Dedifferentiated amniotic fluid mesenchymal stem cell (primary cell): ENCODE data around the gene TENM3.

ENCODE experiments used
- DNase-seq: peaks from one replicate; pipeline ENCODE4 v3.0.0-alpha.2; 2016; ENCODE audit errors: extremely low spot score

The TENM3 gene

DNA sequence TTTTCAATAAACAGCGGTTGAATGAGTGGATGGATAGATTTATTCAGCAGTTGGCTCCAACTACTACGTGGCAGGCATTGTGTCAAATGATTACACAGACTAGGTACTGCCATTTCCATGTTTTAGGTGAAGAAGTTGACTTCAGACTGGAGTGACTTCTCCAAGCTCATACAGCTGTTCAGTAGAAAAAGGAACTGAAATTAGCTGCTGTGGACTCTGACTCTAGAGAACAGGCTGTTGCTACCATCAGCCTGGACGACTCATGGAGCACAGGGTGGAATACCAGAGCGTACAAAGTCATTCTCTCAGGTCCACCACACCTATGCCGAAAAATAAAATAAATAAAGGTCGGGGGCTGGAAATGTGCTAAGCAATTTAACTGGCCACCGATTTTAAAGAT is 45.3 kb downstream of the TENM3 start:
- DNase-seq: no peak

DNA sequence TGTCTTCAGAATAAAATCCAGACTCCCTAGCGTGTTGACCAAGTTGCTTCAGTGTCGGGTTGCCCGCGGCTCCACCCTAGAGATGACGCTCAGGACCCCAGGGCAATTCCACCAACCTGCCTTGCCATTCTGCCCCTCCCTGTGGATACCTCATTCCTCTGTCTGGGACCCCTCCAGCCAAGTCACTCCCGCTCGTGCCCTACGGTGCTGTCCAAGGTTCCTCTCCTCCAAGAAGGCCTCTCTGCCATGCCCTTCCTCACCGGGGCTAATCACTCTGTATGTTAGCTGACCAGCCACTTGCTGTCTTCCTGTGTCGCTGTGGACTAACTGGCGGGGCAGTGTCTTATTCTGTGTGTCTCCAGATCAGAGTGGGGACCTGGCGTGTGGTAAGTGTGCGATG is 46.6 kb downstream of the TENM3 start:
- no peak for DNase-seq

DNA sequence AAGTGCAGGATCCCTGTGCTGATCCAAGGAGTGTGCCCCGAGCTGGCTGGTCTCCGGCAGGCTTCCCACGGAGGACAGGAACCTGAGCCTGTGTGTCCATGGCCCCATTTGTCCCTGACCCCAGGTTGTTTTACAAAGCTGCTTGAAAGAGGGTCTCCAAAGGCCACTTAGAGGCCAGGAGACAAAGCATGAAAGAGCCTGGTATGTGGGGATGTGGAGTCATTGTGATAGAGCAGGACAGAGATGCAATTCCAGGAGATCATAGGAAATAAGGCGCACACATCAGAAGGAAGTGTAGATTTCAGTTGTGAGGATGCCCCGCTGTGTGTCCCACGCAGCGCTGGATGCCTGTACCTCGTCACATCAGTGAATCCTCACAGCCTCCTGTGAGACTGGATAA is 48.0 kb downstream of the TENM3 start:
- DNase-seq: no peak

- DNase-seq: no peak
Observed at GRCh38 chr4:182291597-182292270, 48.5 kb downstream of the TENM3 start.

- no peak for DNase-seq
Observed at GRCh38 chr4:182292612-182293011, 49.4 kb downstream of the TENM3 start.

GRCh38 chr4:182293691-182294255 is 50.6 kb downstream of the TENM3 start:
- DNase-seq: no peak

GRCh38 chr4:182294451-182294850 is 51.2 kb downstream of the TENM3 start:
- DNase-seq: no peak

- no peak for DNase-seq
Observed at GRCh38 chr4:182297659-182298058, 54.5 kb downstream of the TENM3 start.

GRCh38 chr4:182301736-182302135 is 58.5 kb downstream of the TENM3 start:
- DNase-seq: no peak

GRCh38 chr4:182303847-182304246 is 60.6 kb downstream of the TENM3 start:
- DNase-seq: no peak

GRCh38 chr4:182306792-182307507 is 63.7 kb downstream of the TENM3 start:
- DNase-seq: peak; percentile 61

DNA sequence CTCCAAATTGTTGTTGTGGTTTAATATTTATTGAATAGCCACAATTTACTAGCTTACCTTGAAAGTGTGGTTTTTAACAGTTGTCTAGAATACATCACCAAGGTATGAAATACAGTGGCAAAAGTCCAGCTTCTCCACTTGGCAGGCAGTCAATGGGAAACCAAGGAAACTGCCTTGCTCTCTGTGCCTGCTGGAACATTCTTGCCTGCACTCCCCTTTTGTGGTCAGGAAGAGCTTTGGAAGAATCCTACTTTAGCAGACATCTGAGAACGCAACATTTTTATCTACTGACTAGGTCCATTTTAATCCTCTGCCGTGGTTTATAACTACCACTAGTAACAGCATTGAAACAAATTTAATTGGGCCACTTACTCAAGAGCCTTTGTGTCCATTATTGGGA is 64.5 kb downstream of the TENM3 start:
- DNase-seq: peak; percentile 87

DNA sequence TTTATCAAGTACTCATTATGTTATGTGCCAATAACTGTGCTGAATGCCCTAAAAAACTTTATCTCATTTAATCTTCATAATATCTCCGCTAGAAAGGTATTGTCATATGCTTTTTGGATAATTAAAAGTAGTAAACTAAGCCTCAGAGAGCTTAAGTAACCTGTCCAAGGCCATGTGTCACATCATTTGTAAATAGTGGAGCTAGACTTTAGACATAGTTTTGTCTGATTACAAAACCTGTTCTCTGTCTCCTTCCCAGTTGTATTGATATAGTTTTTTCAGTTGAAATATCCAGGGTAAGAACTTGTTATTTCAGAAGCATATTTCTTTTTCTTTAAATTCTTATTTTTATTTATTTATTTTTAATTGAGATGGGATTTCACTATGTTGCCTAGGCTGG is 66.7 kb downstream of the TENM3 start:
- DNase-seq: no peak

- DNase-seq: no peak
Observed at GRCh38 chr4:182310316-182310715, 67.1 kb downstream of the TENM3 start.

DNA sequence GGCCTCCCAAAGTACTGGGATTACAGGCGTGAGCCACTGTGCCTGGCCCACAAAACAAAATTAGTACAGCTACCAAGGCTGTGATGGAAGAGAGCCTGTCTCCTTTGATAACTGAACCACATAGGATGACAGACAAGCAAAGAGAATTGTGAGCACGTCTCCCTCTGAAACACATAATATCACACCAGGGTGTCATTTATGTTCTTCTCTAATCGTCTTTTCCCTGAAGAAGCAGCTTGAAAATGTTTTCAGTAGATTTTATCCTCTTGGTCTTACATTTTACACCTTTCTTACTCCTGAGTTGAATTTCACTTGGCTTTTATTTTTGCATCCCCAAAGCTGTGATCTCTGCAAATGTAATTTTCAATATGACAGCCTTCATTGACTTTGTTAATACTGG is 67.8 kb downstream of the TENM3 start:
- no peak for DNase-seq

DNA sequence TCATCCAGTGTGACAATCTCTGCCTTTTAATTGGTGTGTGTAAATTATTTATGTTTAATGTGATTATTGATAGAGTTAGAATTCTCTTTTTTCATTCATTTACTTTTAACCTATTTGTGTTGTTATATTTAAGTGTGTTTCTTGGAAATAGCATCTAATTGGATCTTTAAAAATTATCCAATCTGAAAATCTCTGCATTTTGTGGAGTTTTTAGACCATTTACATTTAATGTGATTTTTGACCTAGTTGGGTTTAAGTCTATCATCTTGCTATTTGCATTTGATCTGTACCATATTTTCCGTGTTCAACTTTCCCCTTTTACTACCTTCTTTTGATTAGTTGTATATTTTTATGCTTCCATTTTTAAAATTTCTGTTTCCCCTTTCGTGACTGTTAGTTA is 71.3 kb downstream of the TENM3 start:
- DNase-seq: no peak

- no peak for DNase-seq
Observed at GRCh38 chr4:182318256-182318655, 75.1 kb downstream of the TENM3 start.

DNA sequence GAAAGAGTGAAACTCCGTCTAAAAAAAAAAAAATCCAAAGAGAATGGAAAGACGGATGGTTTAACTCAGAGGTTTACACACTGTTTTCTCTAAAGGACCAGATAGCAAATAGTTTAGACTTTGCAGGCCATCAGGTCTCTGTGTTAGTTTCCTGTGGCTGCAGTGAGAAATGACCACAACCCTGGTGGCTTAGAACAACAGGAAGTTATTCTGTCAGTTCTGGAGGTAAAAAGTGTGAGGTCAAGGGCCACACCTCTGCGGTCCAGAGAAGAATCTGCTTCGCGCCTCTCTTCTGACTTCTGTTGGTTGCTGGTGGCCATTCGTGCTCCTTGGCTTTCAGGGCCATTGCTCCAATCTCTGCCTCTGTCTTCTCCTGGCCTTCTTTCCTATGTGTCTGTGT is 76.9 kb downstream of the TENM3 start:
- no peak for DNase-seq

- no peak for DNase-seq
Observed at GRCh38 chr4:182320580-182320979, 77.4 kb downstream of the TENM3 start.

GRCh38 chr4:182324282-182324681 is 81.1 kb downstream of the TENM3 start:
- DNase-seq: no peak

- DNase-seq: no peak
Observed at GRCh38 chr4:182325397-182325796, 82.2 kb downstream of the TENM3 start.

- no peak for DNase-seq
Observed at GRCh38 chr4:182325848-182326255, 82.7 kb downstream of the TENM3 start.

DNA sequence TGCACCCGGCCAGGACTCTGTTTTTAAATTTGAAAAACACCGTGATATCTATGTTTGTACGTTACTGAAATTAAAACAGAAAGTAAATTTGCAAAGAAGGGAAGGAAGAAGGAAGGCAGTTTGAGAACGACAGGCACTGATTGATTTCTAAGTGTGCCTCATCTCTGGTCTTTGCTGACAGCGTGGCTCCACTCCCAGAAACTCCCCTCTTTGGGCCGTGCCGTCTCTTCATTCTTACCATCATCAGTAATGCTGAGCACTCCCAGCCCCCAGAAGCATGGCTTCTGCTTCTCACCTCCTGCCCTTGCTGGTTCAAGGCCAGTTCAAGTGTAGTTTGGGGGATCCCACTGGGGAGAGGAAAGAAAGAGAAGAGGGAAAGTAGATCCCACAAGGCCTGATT is 85.3 kb downstream of the TENM3 start:
- DNase-seq: no peak
